H9 (cell line): ENCODE measurements around the gene VPS39. TPM values are rescaled to one million over a fixed set of nuclear protein-coding genes. Genes with fewer than 3 reads are reported as not detected.

Experiments
- DNase-seq: peaks from one replicate; pipeline ENCODE4 v3.0.0-alpha.2; 2017
- H2AFZ ChIP-seq: one replicate; pipeline ENCODE4 v1.6.1; 2013; ENCODE audit warnings: mild to moderate bottlenecking, low read length, control low read depth, moderate library complexity
- H2AK5ac ChIP-seq: 2 replicates; pipeline ENCODE4 v1.6.1; 2013; ENCODE audit warnings: low read length, control low read depth, mixed read lengths; ENCODE audit not compliant: insufficient read length
- H2BK120ac ChIP-seq: one replicate; pipeline ENCODE4 v1.6.1; 2013; ENCODE audit warnings: low read depth, mild to moderate bottlenecking, low read length, control low read depth, inconsistent platforms; ENCODE audit not compliant: poor library complexity, severe bottlenecking
- H2BK12ac ChIP-seq: 2 replicates; pipeline ENCODE4 v1.6.1; 2013; ENCODE audit warnings: low read length, control low read depth, mixed read lengths, low read depth; ENCODE audit not compliant: insufficient read length
- H2BK15ac ChIP-seq: 2 replicates; pipeline ENCODE4 v1.6.1; 2013; ENCODE audit warnings: low read depth, low read length, control low read depth
- H2BK20ac ChIP-seq: one replicate; pipeline ENCODE4 v1.6.1; 2013; ENCODE audit warnings: low read depth, mild to moderate bottlenecking, low read length, control low read depth, inconsistent platforms; ENCODE audit not compliant: poor library complexity, severe bottlenecking
- H2BK5ac ChIP-seq: 2 replicates; pipeline ENCODE4 v1.6.1; 2013; ENCODE audit warnings: low read length, control low read depth, mixed read lengths; ENCODE audit not compliant: insufficient read length
- H3K14ac ChIP-seq: 2 replicates; pipeline ENCODE4 v1.6.1; 2013; ENCODE audit warnings: low read length, control low read depth; ENCODE audit not compliant: insufficient read depth
- H3K18ac ChIP-seq: 2 replicates; pipeline ENCODE4 v1.6.1; 2013; ENCODE audit warnings: low read depth, mild to moderate bottlenecking, mixed read lengths, low read length, control low read depth; ENCODE audit not compliant: insufficient read length
- H3K23ac ChIP-seq: 2 replicates; pipeline ENCODE4 v1.6.1; 2013; ENCODE audit warnings: low read length, control low read depth, mixed read lengths, low read depth; ENCODE audit not compliant: insufficient read length
- H3K23me2 ChIP-seq: 2 replicates; pipeline ENCODE4 v1.6.1; 2013; ENCODE audit warnings: low read depth, mild to moderate bottlenecking, mixed read lengths, low read length, control low read depth; ENCODE audit not compliant: insufficient read length, poor library complexity, severe bottlenecking
- H3K27ac ChIP-seq: 2 replicates; pipeline ENCODE4 v1.5.1; 2013; ENCODE audit warnings: low read length, control low read depth, mixed read lengths, low read depth; ENCODE audit not compliant: insufficient read length
- H3K27me3 ChIP-seq: 2 replicates; pipeline ENCODE4 v1.6.1; 2013; ENCODE audit warnings: low read length, control low read depth, inconsistent platforms; ENCODE audit not compliant: insufficient read depth
- H3K4ac ChIP-seq: 2 replicates; pipeline ENCODE4 v1.6.1; 2013; ENCODE audit warnings: low read depth, mild to moderate bottlenecking, control low read depth, inconsistent platforms, low read length, moderate library complexity
- H3K4me1 ChIP-seq: 2 replicates; pipeline ENCODE4 v1.6.1; 2013; ENCODE audit warnings: low read length, control low read depth, inconsistent platforms; ENCODE audit not compliant: insufficient read depth
- H3K4me2 ChIP-seq: 2 replicates; pipeline ENCODE4 v1.6.1; 2013; ENCODE audit warnings: low read length, control low read depth, mixed read lengths; ENCODE audit not compliant: insufficient read length, insufficient read depth
- H3K56ac ChIP-seq: 2 replicates; pipeline ENCODE4 v1.6.1; 2013; ENCODE audit warnings: low read depth, mild to moderate bottlenecking, mixed read lengths, low read length, control low read depth; ENCODE audit not compliant: insufficient read length
- H3K79me1 ChIP-seq: 2 replicates; pipeline ENCODE4 v1.6.1; 2013; ENCODE audit warnings: low read depth, mild to moderate bottlenecking, moderate library complexity, low read length, control low read depth, inconsistent platforms; ENCODE audit not compliant: insufficient read depth, poor library complexity, severe bottlenecking
- H3K79me2 ChIP-seq: 2 replicates; pipeline ENCODE4 v1.6.1; 2013; ENCODE audit warnings: low read length, control low read depth, inconsistent platforms; ENCODE audit not compliant: insufficient read depth
- H3K9ac ChIP-seq: 2 replicates; pipeline ENCODE4 v1.6.1; 2013; ENCODE audit warnings: low read length, control low read depth, mixed read lengths; ENCODE audit not compliant: insufficient read length; ENCODE audit errors: extremely low read depth
- H3K9me3 ChIP-seq: one replicate; pipeline ENCODE4 v1.6.1; 2013; ENCODE audit warnings: low read depth, low read length, inconsistent platforms; ENCODE audit not compliant: control insufficient read depth
- H3T11ph ChIP-seq: one replicate; pipeline ENCODE4 v1.6.1; 2013; ENCODE audit warnings: mild to moderate bottlenecking, low read length, control low read depth, inconsistent platforms
- H4K20me1 ChIP-seq: one replicate; pipeline ENCODE4 v1.6.1; 2013; ENCODE audit not compliant: control insufficient read depth, insufficient read length, insufficient read depth
- H4K5ac ChIP-seq: 2 replicates; pipeline ENCODE4 v1.6.1; 2013; ENCODE audit warnings: low read depth, mild to moderate bottlenecking, mixed read lengths, low read length, control low read depth; ENCODE audit not compliant: insufficient read length
- H4K8ac ChIP-seq: replicated peaks from 2 replicates; pipeline ENCODE4 v1.6.1; 2013; ENCODE audit warnings: low read length, control low read depth, mixed read lengths, low read depth; ENCODE audit not compliant: insufficient read length
- H4K91ac ChIP-seq: 2 replicates; pipeline ENCODE4 v1.6.1; 2013; ENCODE audit warnings: low read depth, mild to moderate bottlenecking, moderate library complexity, mixed read lengths, low read length, control low read depth; ENCODE audit not compliant: insufficient read length
- H3K27ac Mint-ChIP-seq, 3 experiments: 2 replicates in 2 of 3; 3 replicates in 1 of 3; pipeline ENCODE4 v1.8.0; 2020 to 2021; ENCODE audit warnings: mixed read lengths in 3 of 3, mild to moderate bottlenecking in 1 of 3, moderate library complexity in 1 of 3
- H3K27me3 Mint-ChIP-seq: 2 replicates; pipeline ENCODE4 v1.8.0; 2021; ENCODE audit warnings: low read depth, mild to moderate bottlenecking, moderate library complexity, mixed read lengths
- H3K36me3 Mint-ChIP-seq, 3 experiments: 2 replicates in 2 of 3; 3 replicates in 1 of 3; pipeline ENCODE4 v1.8.0; 2020 to 2021; ENCODE audit warnings: low read depth in 3 of 3, mixed read lengths in 3 of 3; ENCODE audit not compliant: insufficient read depth in 1 of 3
- H3K4me1 Mint-ChIP-seq, 2 experiments: 2 replicates each; pipeline ENCODE4 v1.8.0; 2020; ENCODE audit warnings: mixed read lengths in 2 of 2
- H3K4me3 Mint-ChIP-seq, 2 experiments: 2 replicates in 1 of 2; 3 replicates in 1 of 2; pipeline ENCODE4 v1.8.0; 2020 to 2021; ENCODE audit warnings: mild to moderate bottlenecking in 2 of 2, mixed read lengths in 2 of 2, moderate library complexity in 1 of 2
- H3K9me3 Mint-ChIP-seq, 2 experiments: 2 replicates in 1 of 2; 3 replicates in 1 of 2; pipeline ENCODE4 v1.8.0; 2020; ENCODE audit warnings: mild to moderate bottlenecking in 2 of 2, mixed read lengths in 2 of 2, moderate library complexity in 1 of 2
- WGBS: extraction: QIAGEN DNeasy Blood & Tissue Kit; methylation state at CpG from one replicate; pipeline ENCODE4 v1.1.7; 2013; ENCODE audit warnings: missing lambda C conversion rate, low lambda C conversion rate, mixed read lengths; ENCODE audit not compliant: insufficient read length; ENCODE audit errors: extremely low coverage; 5-methylcytosine and 5-hydroxymethylcytosine counted together
- total RNA-seq: library from RNA; stranded (reverse); gene quantifications from 2 replicates; pipeline ENCODE4 v1.2.1, GENCODE V29; 2021
- TF ChIP-seq, protein P1 (sequence below): fragments of 200-600 bp; sonication (generic); conservative IDR thresholded peaks from 3 replicates; pipeline ENCODE4 v1.8.0; 2021; ENCODE audit warnings: antibody characterized with exemption, mild to moderate bottlenecking

The VPS39 gene
- total RNA-seq, 1 experiment from 2014 or later, result 48.6 TPM

- no peak for DNase-seq
- Histone ChIP-seq H3K79me2 (no peaks in the 10 kb centered on the region), H2BK15ac (no peak overlapping the region), H3K27me3 (no peaks in the 10 kb centered on the region), H4K20me1 (no peaks in the 10 kb centered on the region), H3K56ac (no peak overlapping the region), H3K79me1 (peaks cover 3% of the 10 kb centered on the region), H3K4ac (no peak overlapping the region), H4K5ac (no peak overlapping the region), H3K18ac (no peak overlapping the region), H3K14ac (no peak overlapping the region), H3K27ac (no peak overlapping the region), H3K4me1 (no peaks in the 10 kb centered on the region), H2BK12ac (no peak overlapping the region), H2AK5ac (no peak overlapping the region), H3K23me2 (no peaks in the 10 kb centered on the region), H4K91ac (no peak overlapping the region), H4K8ac (no peak overlapping the region), H3K4me2 (no peak overlapping the region), H3K9me3 (peaks cover 23% of the 10 kb centered on the region), H3K9ac (no peak overlapping the region), H2BK5ac (no peak overlapping the region), H2BK120ac (no peak overlapping the region), H2AFZ (no peak overlapping the region), H2BK20ac (no peak overlapping the region), H3T11ph (no peak overlapping the region), H3K23ac (no peak overlapping the region)
- Mint-ChIP-seq H3K9me3 (peaks cover 61 to 66% of the 10 kb centered on the region in 2 experiments), H3K4me3 (no peak overlapping the region), H3K27me3 (no peaks in the 10 kb centered on the region; the same call in 1 of the 2 replicates), H3K27ac (no peak overlapping the region), H3K36me3 (peaks cover 68 to 92% (median 84%) of the 10 kb centered on the region in 3 experiments), H3K4me1 (no peaks in the 10 kb centered on the region)
- TF ChIP-seq, protein P1, sequence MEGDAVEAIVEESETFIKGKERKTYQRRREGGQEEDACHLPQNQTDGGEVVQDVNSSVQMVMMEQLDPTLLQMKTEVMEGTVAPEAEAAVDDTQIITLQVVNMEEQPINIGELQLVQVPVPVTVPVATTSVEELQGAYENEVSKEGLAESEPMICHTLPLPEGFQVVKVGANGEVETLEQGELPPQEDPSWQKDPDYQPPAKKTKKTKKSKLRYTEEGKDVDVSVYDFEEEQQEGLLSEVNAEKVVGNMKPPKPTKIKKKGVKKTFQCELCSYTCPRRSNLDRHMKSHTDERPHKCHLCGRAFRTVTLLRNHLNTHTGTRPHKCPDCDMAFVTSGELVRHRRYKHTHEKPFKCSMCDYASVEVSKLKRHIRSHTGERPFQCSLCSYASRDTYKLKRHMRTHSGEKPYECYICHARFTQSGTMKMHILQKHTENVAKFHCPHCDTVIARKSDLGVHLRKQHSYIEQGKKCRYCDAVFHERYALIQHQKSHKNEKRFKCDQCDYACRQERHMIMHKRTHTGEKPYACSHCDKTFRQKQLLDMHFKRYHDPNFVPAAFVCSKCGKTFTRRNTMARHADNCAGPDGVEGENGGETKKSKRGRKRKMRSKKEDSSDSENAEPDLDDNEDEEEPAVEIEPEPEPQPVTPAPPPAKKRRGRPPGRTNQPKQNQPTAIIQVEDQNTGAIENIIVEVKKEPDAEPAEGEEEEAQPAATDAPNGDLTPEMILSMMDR, result no peak
- WGBS, result no CpG with 5 or more reads among the region's 2 CpGs
These were observed 45.2 kb upstream of the VPS39 start for GRCh38 chr15:42253300-42253699.
